Measurements from ENCODE around the gene AGBL2.
"Not testable (repeated sequence)": the region's sequence is repeated elsewhere in the genome, so short reads cannot be mapped to it uniquely, and the experiment has no call there.

AGBL2 gene

DNA sequence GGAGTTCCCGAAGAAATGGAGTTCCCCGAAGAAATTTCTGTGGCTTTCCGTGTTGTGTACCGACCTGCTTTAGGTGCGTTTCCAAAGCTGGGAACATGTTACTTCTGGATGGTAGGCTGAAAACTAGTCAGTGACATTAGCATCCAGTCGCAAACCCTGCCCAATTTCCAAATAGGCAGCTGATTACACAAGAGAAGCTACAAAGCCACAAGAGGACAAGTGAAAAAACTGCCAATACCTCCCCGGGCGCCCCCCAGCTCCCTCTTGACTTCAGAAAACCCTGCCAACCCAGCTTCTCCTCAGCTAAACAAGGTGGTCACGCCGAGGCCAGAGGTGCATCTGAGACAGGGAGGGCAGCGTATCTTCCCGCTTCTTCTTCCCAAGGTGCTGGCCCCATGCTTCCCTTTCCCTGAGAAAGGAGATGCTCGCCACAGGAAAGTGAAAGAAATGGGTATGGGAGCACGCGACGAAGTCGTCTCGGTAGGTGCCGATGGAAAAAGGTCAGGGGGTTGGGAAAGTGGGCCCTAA lies 551 bp downstream of the AGBL2 start:
- Histone ChIP-seq H3K27ac (ENCODE audit: low read length, poor library complexity, severe bottlenecking) (no peak overlapping the region), H3K9me3 (ENCODE audit: control insufficient read depth, low read length) (no peaks in the 10 kb centered on the region), H3K9ac (ENCODE audit: low read length) (peak overlapping the region; percentile 92), H2BK15ac (ENCODE audit: low read depth, poor library complexity, severe bottlenecking) (no peak overlapping the region), H3K27me3 (ENCODE audit: control insufficient read depth in 1 of 2, insufficient read depth in 1 of 2, low read length in 2 of 2) (no peaks in the 10 kb centered on the region), H2BK5ac (ENCODE audit: low read depth, low read length, poor library complexity, severe bottlenecking) (no peak overlapping the region), H2BK12ac (ENCODE audit: low read length in 2 of 2) (no peak overlapping the region), H3K23ac (ENCODE audit: low read length in 2 of 2) (no peak overlapping the region), H3K4ac (ENCODE audit: low read depth in 1 of 2, low read length in 2 of 2) (peak overlapping the region in 1 of 2 experiments; percentile 47), H3K79me1 (replicated peaks; ENCODE audit: low read length, poor library complexity, severe bottlenecking) (peaks cover 2% of the 10 kb centered on the region), H2BK120ac (ENCODE audit: low read depth, low read length) (no peak overlapping the region), H2AFZ (ENCODE audit: low read depth, low read length) (peak overlapping the region; percentile 74), H4K91ac (ENCODE audit: low read length) (no peak overlapping the region), H3K4me1 (ENCODE audit: control insufficient read depth, insufficient read depth, low read depth, low read length) (peaks cover 2% of the 10 kb centered on the region), H3K14ac (ENCODE audit: low read length in 2 of 2) (no peak overlapping the region), H3K4me2 (ENCODE audit: low read length, poor library complexity, severe bottlenecking) (peak overlapping the region; percentile 23), H3K36me3 (ENCODE audit: control insufficient read depth in 1 of 2, insufficient read depth in 2 of 2, low read depth in 1 of 2, low read length in 2 of 2) (peaks cover 20 to 37% of the 10 kb centered on the region in 2 experiments), H2AK5ac (ENCODE audit: low read length, severe bottlenecking) (no peak overlapping the region), H4K8ac (ENCODE audit: low read length) (no peak overlapping the region), H3K18ac (ENCODE audit: low read depth in 1 of 2, low read length in 2 of 2) (no peak overlapping the region), H3K4me3 (ENCODE audit: insufficient read depth in 1 of 2, low read depth in 1 of 2, low read length in 2 of 2) (peak overlapping the region; percentile 70 to 87)
- DNase-seq: peak; percentile 35
- WGBS: 52% methylated on average over 19 of the region's 19 CpGs

DNA sequence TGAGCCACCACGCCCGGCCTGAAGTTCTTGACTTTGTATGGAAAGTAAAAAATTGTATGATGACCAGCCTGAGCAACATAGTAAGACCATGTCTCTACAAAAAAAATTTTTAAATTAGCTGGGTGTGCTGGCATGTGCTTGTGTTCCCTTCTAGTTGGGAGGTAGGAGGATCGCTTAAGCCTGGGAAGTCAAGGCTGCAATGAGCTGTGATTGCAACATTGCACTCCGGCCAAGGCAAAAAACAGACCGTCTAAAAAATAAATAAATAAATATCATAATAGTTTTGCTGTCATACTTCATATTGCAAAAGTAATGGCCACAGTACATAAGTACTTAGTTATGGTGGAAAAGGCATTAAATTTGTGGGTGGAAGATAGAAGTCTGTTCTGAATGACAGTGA lies 3.4 kb downstream of the AGBL2 start:
- no peak overlapping the region for H4K91ac ChIP-seq (ENCODE audit: low read length)
- H3K4me3 ChIP-seq (ENCODE audit: insufficient read depth in 1 of 2, low read depth in 1 of 2, low read length in 2 of 2): no peak overlapping the region
- no peak overlapping the region for H2AFZ ChIP-seq (ENCODE audit: low read depth, low read length)
- no peaks in the 10 kb centered on the region for H3K27me3 ChIP-seq (ENCODE audit: control insufficient read depth in 1 of 2, insufficient read depth in 1 of 2, low read length in 2 of 2)
- H3K4me2 ChIP-seq (ENCODE audit: low read length, poor library complexity, severe bottlenecking): no peak overlapping the region
- H2BK5ac ChIP-seq (ENCODE audit: low read depth, low read length, poor library complexity, severe bottlenecking): no peak overlapping the region
- H3K9me3 ChIP-seq (ENCODE audit: control insufficient read depth, low read length): no peaks in the 10 kb centered on the region
- no peak overlapping the region for H3K27ac ChIP-seq (ENCODE audit: low read length, poor library complexity, severe bottlenecking)
- H3K36me3 ChIP-seq (ENCODE audit: control insufficient read depth in 1 of 2, insufficient read depth in 2 of 2, low read depth in 1 of 2, low read length in 2 of 2): peaks cover 6 to 9% of the 10 kb centered on the region in 2 experiments
- H3K4me1 ChIP-seq (ENCODE audit: control insufficient read depth, insufficient read depth, low read depth, low read length): peaks cover 2% of the 10 kb centered on the region
- no peak overlapping the region for H3K14ac ChIP-seq (ENCODE audit: low read length in 2 of 2)
- H4K8ac ChIP-seq (ENCODE audit: low read length): no peak overlapping the region
- H3K79me1 ChIP-seq (replicated peaks; ENCODE audit: low read length, poor library complexity, severe bottlenecking): no peaks in the 10 kb centered on the region
- no peak overlapping the region for H3K23ac ChIP-seq (ENCODE audit: low read length in 2 of 2)
- no peak overlapping the region for H3K4ac ChIP-seq (ENCODE audit: low read depth in 1 of 2, low read length in 2 of 2)
- no peak overlapping the region for H2BK120ac ChIP-seq (ENCODE audit: low read depth, low read length)
- no peak overlapping the region for H3K9ac ChIP-seq (ENCODE audit: low read length)
- WGBS: 100% methylated on average over 3 of the region's 5 CpGs
- H2BK12ac ChIP-seq (ENCODE audit: low read length in 2 of 2): no peak overlapping the region
- H2AK5ac ChIP-seq (ENCODE audit: low read length, severe bottlenecking): no peak overlapping the region
- H2BK15ac ChIP-seq (ENCODE audit: low read depth, poor library complexity, severe bottlenecking): no peak overlapping the region
- no peak overlapping the region for H3K18ac ChIP-seq (ENCODE audit: low read depth in 1 of 2, low read length in 2 of 2)
- no peak for DNase-seq

DNA sequence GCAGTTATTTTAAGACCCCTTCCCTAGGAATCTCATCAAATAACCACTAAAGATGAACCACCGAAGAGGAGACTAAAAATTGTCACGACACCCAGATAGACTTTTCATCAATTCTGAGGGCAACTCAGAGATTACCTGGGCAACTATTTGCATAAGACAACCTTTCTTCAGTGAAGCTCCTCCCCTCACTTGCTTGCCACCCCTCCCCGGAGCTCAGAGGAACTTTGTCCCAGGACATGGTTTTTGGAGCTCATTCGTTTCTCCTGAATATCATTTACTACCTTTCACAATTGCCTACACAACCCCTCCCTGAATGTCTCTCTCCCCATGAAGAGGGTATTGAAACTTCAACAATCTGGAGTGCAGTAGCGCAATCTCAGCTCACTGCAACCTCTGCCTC lies 3.9 kb downstream of the AGBL2 start:
- no peak for DNase-seq
- no peak overlapping the region for H3K18ac ChIP-seq (ENCODE audit: low read depth in 1 of 2, low read length in 2 of 2)
- H4K8ac ChIP-seq (ENCODE audit: low read length): no peak overlapping the region
- H3K36me3 ChIP-seq (ENCODE audit: control insufficient read depth in 1 of 2, insufficient read depth in 2 of 2, low read depth in 1 of 2, low read length in 2 of 2): peaks cover 3 to 4% of the 10 kb centered on the region in 2 experiments
- no peak overlapping the region for H3K4ac ChIP-seq (ENCODE audit: low read depth in 1 of 2, low read length in 2 of 2)
- H3K4me3 ChIP-seq (ENCODE audit: insufficient read depth in 1 of 2, low read depth in 1 of 2, low read length in 2 of 2): no peak overlapping the region
- H2BK120ac ChIP-seq (ENCODE audit: low read depth, low read length): no peak overlapping the region
- no peak overlapping the region for H2BK15ac ChIP-seq (ENCODE audit: low read depth, poor library complexity, severe bottlenecking)
- H3K23ac ChIP-seq (ENCODE audit: low read length in 2 of 2): no peak overlapping the region
- no peaks in the 10 kb centered on the region for H3K27me3 ChIP-seq (ENCODE audit: control insufficient read depth in 1 of 2, insufficient read depth in 1 of 2, low read length in 2 of 2)
- WGBS: 90% methylated on average over 5 of the region's 5 CpGs
- H3K14ac ChIP-seq (ENCODE audit: low read length in 2 of 2): no peak overlapping the region
- H3K4me2 ChIP-seq (ENCODE audit: low read length, poor library complexity, severe bottlenecking): no peak overlapping the region
- no peak overlapping the region for H4K91ac ChIP-seq (ENCODE audit: low read length)
- no peak overlapping the region for H3K9ac ChIP-seq (ENCODE audit: low read length)
- no peaks in the 10 kb centered on the region for H3K9me3 ChIP-seq (ENCODE audit: control insufficient read depth, low read length)
- H2BK12ac ChIP-seq (ENCODE audit: low read length in 2 of 2): no peak overlapping the region
- no peaks in the 10 kb centered on the region for H3K79me1 ChIP-seq (replicated peaks; ENCODE audit: low read length, poor library complexity, severe bottlenecking)
- no peak overlapping the region for H2AK5ac ChIP-seq (ENCODE audit: low read length, severe bottlenecking)
- peaks cover 2% of the 10 kb centered on the region for H3K4me1 ChIP-seq (ENCODE audit: control insufficient read depth, insufficient read depth, low read depth, low read length)
- H2AFZ ChIP-seq (ENCODE audit: low read depth, low read length): no peak overlapping the region
- no peak overlapping the region for H3K27ac ChIP-seq (ENCODE audit: low read length, poor library complexity, severe bottlenecking)
- no peak overlapping the region for H2BK5ac ChIP-seq (ENCODE audit: low read depth, low read length, poor library complexity, severe bottlenecking)

DNA sequence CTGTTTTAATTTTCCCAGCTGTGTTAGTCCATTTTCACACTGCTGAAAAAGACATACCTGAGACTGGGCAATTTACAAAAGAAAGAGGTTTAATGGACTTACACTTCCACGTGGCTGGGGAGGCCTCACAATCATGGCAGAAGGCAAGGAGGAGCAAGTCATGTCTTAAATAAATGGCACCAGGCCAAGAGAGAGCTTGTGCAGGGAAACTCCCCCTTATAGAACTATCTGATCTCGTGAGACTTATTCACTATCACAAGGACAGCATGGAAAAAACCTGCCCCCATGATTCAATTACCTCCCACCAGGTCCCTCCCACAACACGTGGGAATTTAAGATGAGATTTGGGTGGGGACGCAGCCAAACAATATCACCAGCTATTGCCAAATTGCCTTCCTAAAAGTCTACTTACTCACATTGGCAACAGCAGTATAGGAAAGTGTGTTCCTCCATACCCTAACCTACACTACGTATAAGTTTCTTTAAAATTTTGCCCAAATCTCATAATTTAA lies 7.8 kb downstream of the AGBL2 start:
- not testable (repeated sequence) for DNase-seq; H4K91ac ChIP-seq (ENCODE audit: low read length); H3K79me1 ChIP-seq (replicated peaks; ENCODE audit: low read length, poor library complexity, severe bottlenecking); H3K4me3 ChIP-seq (ENCODE audit: insufficient read depth in 1 of 2, low read depth in 1 of 2, low read length in 2 of 2); H2BK12ac ChIP-seq (ENCODE audit: low read length in 2 of 2); H2BK120ac ChIP-seq (ENCODE audit: low read depth, low read length); H4K8ac ChIP-seq (ENCODE audit: low read length); H3K27me3 ChIP-seq (ENCODE audit: control insufficient read depth in 1 of 2, insufficient read depth in 1 of 2, low read length in 2 of 2); H3K14ac ChIP-seq (ENCODE audit: low read length in 2 of 2); H3K36me3 ChIP-seq (ENCODE audit: control insufficient read depth in 1 of 2, insufficient read depth in 2 of 2, low read depth in 1 of 2, low read length in 2 of 2); H3K4me1 ChIP-seq (ENCODE audit: control insufficient read depth, insufficient read depth, low read depth, low read length); H2BK5ac ChIP-seq (ENCODE audit: low read depth, low read length, poor library complexity, severe bottlenecking); H3K18ac ChIP-seq (ENCODE audit: low read depth in 1 of 2, low read length in 2 of 2); H3K9ac ChIP-seq (ENCODE audit: low read length); H2AK5ac ChIP-seq (ENCODE audit: low read length, severe bottlenecking); H3K4me2 ChIP-seq (ENCODE audit: low read length, poor library complexity, severe bottlenecking); H3K4ac ChIP-seq (ENCODE audit: low read depth in 1 of 2, low read length in 2 of 2); H3K23ac ChIP-seq (ENCODE audit: low read length in 2 of 2); H3K27ac ChIP-seq (ENCODE audit: low read length, poor library complexity, severe bottlenecking); H3K9me3 ChIP-seq (ENCODE audit: control insufficient read depth, low read length); H2AFZ ChIP-seq (ENCODE audit: low read depth, low read length); H2BK15ac ChIP-seq (ENCODE audit: low read depth, poor library complexity, severe bottlenecking)
- whole genome bisulfite sequencing: 92% methylated on average over 5 of the region's 5 CpGs

All from mesenchymal stem cell (in vitro differentiated cells and primary cell).